A549 (cell line): Measurements from ENCODE around the gene HSPA8. TPM values are rescaled to one million over a fixed set of nuclear protein-coding genes. Genes with fewer than 3 reads are reported as not detected.

Source experiments
- ATAC-seq, 2 experiments: fragments of 200-7000 bp in 1 of 2; fragments of >200 bp in 1 of 2; cut with Nextera tagmentation in 1 of 2; cut with Tn5 transposase in 1 of 2; 3 replicates each; pipeline versions ENCODE4 v1.8.0 to v1.9.1; 2018 to 2020; ENCODE audit warnings: mild to moderate bottlenecking in 1 of 2, moderate library complexity in 1 of 2
- CTCF ChIA-PET: fragments of 300-600 bp; sonication (Branson Sonifier 250); formaldehyde crosslinking; extraction: SDS; loops from one replicate; lab custom pipeline; 2021; ENCODE audit warnings: antibody characterized with exemption, inconsistent platforms; lab: Yijun Ruan, JAX
- POLR2A ChIA-PET: fragments of 350-600 bp; formaldehyde crosslinking; extraction: SDS; loops from one replicate; lab custom pipeline; 2021; ENCODE audit warnings: antibody characterized with exemption, inconsistent platforms; lab: Yijun Ruan, JAX
- DNase-seq, 2 experiments: peaks; one replicate each; pipeline versions ENCODE4 v3.0.0 to v3.0.0-alpha.2; 2011 to 2016; ENCODE audit warnings: low read depth in 1 of 2, low spot score in 1 of 2
- FAIRE-seq: peaks from 2 replicates; lab custom pipeline; 2011; peaks lifted over from hg19 to GRCh38; lab: Jason Lieb, UNC
- H3K27ac ChIP-seq, 2 experiments: fragments of >200 bp; sonication (Bioruptor Twin); formaldehyde crosslinking; 3 replicates each; pipeline ENCODE4 v1.5.1; 2016 to 2017
- H3K4me1 ChIP-seq: fragments of >200 bp; sonication (Bioruptor Twin); formaldehyde crosslinking; 3 replicates; pipeline ENCODE4 v1.6.1; 2016
- H3K4me2 ChIP-seq: fragments of >200 bp; sonication (Bioruptor Twin); formaldehyde crosslinking; 3 replicates; pipeline ENCODE4 v1.6.1; 2016
- H3K4me3 ChIP-seq: fragments of >200 bp; sonication (Bioruptor Twin); formaldehyde crosslinking; 3 replicates; pipeline ENCODE4 v1.5.1; 2016
- H3K9me3 ChIP-seq: fragments of >200 bp; sonication (Bioruptor Twin); formaldehyde crosslinking; 3 replicates; pipeline ENCODE4 v1.6.1; 2016
- CBX2 ChIP-seq: fragments of 200-600 bp; sonication (generic); IDR thresholded peaks from 2 replicates; pipeline ENCODE4 v1.6.1; 2016; ENCODE audit warnings: low read depth, mild to moderate bottlenecking, borderline replicate concordance
- CEBPB ChIP-seq, 2 experiments: fragments of >200 bp in 1 of 2; sonication (Bioruptor Twin) in 1 of 2; formaldehyde crosslinking in 1 of 2; IDR thresholded peaks; 2 replicates each; pipeline ENCODE4 v1.6.1; 2012 to 2016
- CHD4 ChIP-seq: fragments of 200-600 bp; sonication (generic); IDR thresholded peaks from 2 replicates; pipeline ENCODE4 v1.6.1; 2016; ENCODE audit warnings: antibody characterized with exemption, mild to moderate bottlenecking, borderline replicate concordance
- EHMT2 ChIP-seq: fragments of 200-600 bp; sonication (generic); IDR thresholded peaks from 2 replicates; pipeline ENCODE4 v1.6.1; 2016; ENCODE audit warnings: antibody characterized with exemption, low read depth, mild to moderate bottlenecking, moderate library complexity
- EP300 ChIP-seq, 2 experiments: fragments of >200 bp; sonication (Bioruptor Twin); formaldehyde crosslinking; IDR thresholded peaks; 2 replicates in 1 of 2; 3 replicates in 1 of 2; pipeline ENCODE4 v1.6.1; 2016 to 2017
- ESRRA ChIP-seq: fragments of 150-350 bp; IDR thresholded peaks from 2 replicates; pipeline ENCODE4 v1.6.1; 2014; ENCODE audit warnings: mild to moderate bottlenecking, low read length, borderline replicate concordance
- FOSB ChIP-seq: fragments of 250-450 bp; sonication (Bioruptor Pico); IDR thresholded peaks from 2 replicates; pipeline ENCODE4 v1.5.0; 2020; ENCODE audit warnings: mild to moderate bottlenecking, moderate library complexity
- FOXS1 ChIP-seq: fragments of 250-450 bp; sonication (Bioruptor Pico); IDR thresholded peaks from 2 replicates; pipeline ENCODE4 v1.5.0; 2020; ENCODE audit warnings: mild to moderate bottlenecking, moderate library complexity
- HEYL ChIP-seq: fragments of 250-450 bp; sonication (Bioruptor Pico); IDR thresholded peaks from 2 replicates; pipeline ENCODE4 v1.8.0; 2021; ENCODE audit warnings: mild to moderate bottlenecking, moderate library complexity
- JUN ChIP-seq, 2 experiments: fragments of >200 bp; sonication (Bioruptor Twin); formaldehyde crosslinking; IDR thresholded peaks; 2 replicates in 1 of 2; 3 replicates in 1 of 2; pipeline ENCODE4 v1.6.1; 2016 to 2017
- JUNB ChIP-seq: fragments of >200 bp; sonication (Bioruptor Twin); formaldehyde crosslinking; IDR thresholded peaks from 2 replicates; pipeline ENCODE4 v1.6.1; 2016
- MYC ChIP-seq: IDR thresholded peaks from 2 replicates; pipeline ENCODE4 v1.6.1; 2012; ENCODE audit warnings: mild to moderate bottlenecking, inconsistent platforms, low read length, improper control_type of control experiment, borderline replicate concordance
- NFE2L2 ChIP-seq: fragments of 150-350 bp; conservative IDR thresholded peaks from 2 replicates; pipeline ENCODE4 v1.6.1; 2014; ENCODE audit warnings: low read length
- NR3C1 ChIP-seq: fragments of >200 bp; sonication (Bioruptor Twin); formaldehyde crosslinking; IDR thresholded peaks from 3 replicates; pipeline ENCODE4 v1.6.1; 2017
- RAD21 ChIP-seq, 2 experiments: fragments of >200 bp in 1 of 2; sonication (Bioruptor Twin) in 1 of 2; formaldehyde crosslinking in 1 of 2; IDR thresholded peaks in 1 of 2; conservative IDR thresholded peaks in 1 of 2; 2 replicates in 1 of 2; 3 replicates in 1 of 2; pipeline ENCODE4 v1.6.1; 2012 to 2018; ENCODE audit warnings: inconsistent platforms in 1 of 2
- RARB ChIP-seq: fragments of 250-450 bp; sonication (Bioruptor Pico); IDR thresholded peaks from 2 replicates; pipeline ENCODE4 v1.8.0; 2021; ENCODE audit warnings: mild to moderate bottlenecking, moderate library complexity
- RCOR1 ChIP-seq: fragments of 150-350 bp; IDR thresholded peaks from 2 replicates; pipeline ENCODE4 v1.6.1; 2014; ENCODE audit warnings: antibody characterized with exemption, low read length, low read depth
- SMC3 ChIP-seq: fragments of >200 bp; sonication (Bioruptor Twin); formaldehyde crosslinking; IDR thresholded peaks from 3 replicates; pipeline ENCODE4 v1.6.1; 2018; ENCODE audit warnings: inconsistent platforms
- SREBF2 ChIP-seq: fragments of 450-650 bp; IDR thresholded peaks from 2 replicates; pipeline ENCODE4 v1.6.1; 2014; ENCODE audit warnings: mild to moderate bottlenecking, moderate library complexity
- TP53 ChIP-seq: fragments of 250-450 bp; sonication (Bioruptor Pico); IDR thresholded peaks from 2 replicates; pipeline ENCODE4 v1.5.0; 2021; ENCODE audit warnings: mild to moderate bottlenecking, moderate library complexity
- ZFP36 ChIP-seq: fragments of 450-650 bp; IDR thresholded peaks from 2 replicates; pipeline ENCODE4 v1.6.1; 2014; ENCODE audit warnings: borderline replicate concordance; ENCODE audit not compliant: partially characterized antibody
- ZNF302 ChIP-seq: fragments of 250-450 bp; sonication (Bioruptor Pico); IDR thresholded peaks from 2 replicates; pipeline ENCODE4 v1.9.0; 2021; ENCODE audit warnings: inconsistent platforms, mild to moderate bottlenecking, moderate library complexity
- WGBS: methylation state at CpG from one replicate; pipeline ENCODE4 v1.1.6; 2017; ENCODE audit errors: missing lambda C conversion rate; 5-methylcytosine and 5-hydroxymethylcytosine counted together
- polyA plus RNA-seq, 4 experiments: library from polyadenylated mRNA; depleted of rRNA in 3 of 4; stranded (reverse); fragments of >200 nt; fragmentation: RNase III in 1 of 4; extraction: RNeasy Plus Mini Kit Qiagen cat#74134 plus additional on column Dnase treatment in 1 of 4; gene quantifications; 2 replicates in 3 of 4; 3 replicates in 1 of 4; pipeline ENCODE4 v1.2.3, GENCODE V29; 2011 to 2017
- TF ChIP-seq, protein P1 (sequence below): fragments of 450-650 bp; IDR thresholded peaks from 2 replicates; pipeline ENCODE4 v1.6.1; 2014; ENCODE audit warnings: antibody characterized with exemption
- TF ChIP-seq, protein P2 (sequence below): fragments of 150-350 bp; IDR thresholded peaks from 2 replicates; pipeline ENCODE4 v1.6.1; 2014; ENCODE audit warnings: low read depth, mild to moderate bottlenecking, low read length
- TF ChIP-seq, protein P3 (sequence below): fragments of 250-450 bp; sonication (Bioruptor Pico); IDR thresholded peaks from 2 replicates; pipeline ENCODE4 v1.5.0; 2020; ENCODE audit warnings: low read depth, mild to moderate bottlenecking, moderate library complexity

The HSPA8 gene
- polyA plus RNA-seq, 2 of the 4 experiments (the other 2 are of a cell fraction), result 1,869 to 2,091 TPM

DNA sequence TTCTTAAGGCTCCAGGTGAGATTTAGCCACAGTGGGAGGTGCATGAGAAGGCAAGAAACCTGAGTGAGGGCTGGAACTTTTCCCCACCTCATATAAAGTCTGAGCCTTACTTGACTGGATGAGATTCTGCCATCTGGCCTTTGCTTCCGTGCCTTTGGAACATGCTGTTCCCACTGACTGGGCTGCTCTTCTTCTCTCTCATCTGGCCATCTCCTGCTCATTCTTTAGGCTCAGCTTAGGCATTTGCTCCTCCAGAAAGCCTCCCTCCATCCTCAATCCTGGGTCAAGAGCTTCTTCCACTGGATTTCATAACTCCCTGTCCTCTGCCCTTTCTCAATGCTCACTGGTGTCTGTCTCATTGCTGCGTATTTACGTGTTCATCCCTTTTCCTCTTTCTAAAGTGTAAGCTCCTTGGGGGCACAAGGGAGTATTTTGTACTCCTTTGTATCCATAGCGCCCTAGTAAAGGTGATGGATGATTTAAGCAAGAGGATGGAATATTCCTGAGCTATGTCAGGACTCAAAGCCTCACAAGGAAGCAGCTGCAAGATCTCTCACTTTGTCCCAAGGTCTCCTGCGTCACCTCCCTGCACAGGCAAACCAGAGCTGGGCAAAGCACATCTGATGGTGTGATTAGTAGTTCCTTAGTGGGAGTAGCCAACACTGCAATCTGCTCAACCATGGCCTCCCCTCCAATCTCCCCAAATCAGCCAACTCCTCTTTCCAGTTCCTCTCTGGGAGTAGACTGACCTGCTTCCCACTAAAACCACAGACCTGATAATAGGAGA is 15.3 kb downstream of the HSPA8 start:
- WGBS, result 92% methylated on average over 5 of the region's 5 CpGs
- Histone ChIP-seq H3K27ac (no peak overlapping the region), H3K4me1 (no peaks in the 10 kb centered on the region), H3K4me2 (no peak overlapping the region), H3K4me3 (no peak overlapping the region), H3K9me3 (no peaks in the 10 kb centered on the region)
- DNase-seq (no peak), ATAC-seq (peak in 1 of 2 experiments; percentile 10; a peak in 1 of 6 replicates), FAIRE-seq (no peak)
- no peak for TF ChIP-seq ZFP36
- TF ChIP-seq, protein P1, sequence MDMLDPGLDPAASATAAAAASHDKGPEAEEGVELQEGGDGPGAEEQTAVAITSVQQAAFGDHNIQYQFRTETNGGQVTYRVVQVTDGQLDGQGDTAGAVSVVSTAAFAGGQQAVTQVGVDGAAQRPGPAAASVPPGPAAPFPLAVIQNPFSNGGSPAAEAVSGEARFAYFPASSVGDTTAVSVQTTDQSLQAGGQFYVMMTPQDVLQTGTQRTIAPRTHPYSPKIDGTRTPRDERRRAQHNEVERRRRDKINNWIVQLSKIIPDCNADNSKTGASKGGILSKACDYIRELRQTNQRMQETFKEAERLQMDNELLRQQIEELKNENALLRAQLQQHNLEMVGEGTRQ, result no peak
- TF ChIP-seq HEYL, result no peak
- no peak for TF ChIP-seq MYC
- no peak for TF ChIP-seq FOXS1 (CRISPR knock-in tag)
- CTCF ChIA-PET, result interaction anchor here (0.6 to 5.8 kb wide), 8 partner anchors 7 to 1743 kb away, joined by 3 to 27 read pairs (median 6); no protein-coding TSS in a partner anchor
- POLR2A ChIA-PET, result interaction anchor here (0.6 to 1.2 kb wide), 2 partner anchors 10 to 16 kb away, joined by 3 to 4 read pairs; partner anchors contain the start of gene HSPA8

- no peaks in the 10 kb centered on the region for H3K4me1 ChIP-seq
- ATAC-seq (no peak), DNase-seq (no peak), FAIRE-seq (no peak)
- no peak overlapping the region for H3K4me3 ChIP-seq
- no peak overlapping the region for H3K27ac ChIP-seq
- TF ChIP-seq ZNF302 (no peak), ESRRA (no peak), TP53 (CRISPR knock-in tag) (no peak), SMC3 (no peak), ZFP36 (no peak), CEBPB (IDR thresholded peaks at IDR 0.05) (no peak), RAD21 (conservative IDR thresholded peaks at IDR 0.05 in 1 of 2, IDR thresholded peaks at IDR 0.05 in 1 of 2) (no peak), NFE2L2 (no peak), NR3C1 (no peak), SREBF2 (no peak), FOSB (CRISPR knock-in tag) (no peak), HEYL (no peak)
- TF ChIP-seq, protein P2, sequence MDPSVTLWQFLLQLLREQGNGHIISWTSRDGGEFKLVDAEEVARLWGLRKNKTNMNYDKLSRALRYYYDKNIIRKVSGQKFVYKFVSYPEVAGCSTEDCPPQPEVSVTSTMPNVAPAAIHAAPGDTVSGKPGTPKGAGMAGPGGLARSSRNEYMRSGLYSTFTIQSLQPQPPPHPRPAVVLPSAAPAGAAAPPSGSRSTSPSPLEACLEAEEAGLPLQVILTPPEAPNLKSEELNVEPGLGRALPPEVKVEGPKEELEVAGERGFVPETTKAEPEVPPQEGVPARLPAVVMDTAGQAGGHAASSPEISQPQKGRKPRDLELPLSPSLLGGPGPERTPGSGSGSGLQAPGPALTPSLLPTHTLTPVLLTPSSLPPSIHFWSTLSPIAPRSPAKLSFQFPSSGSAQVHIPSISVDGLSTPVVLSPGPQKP, result no peak
- CTCF ChIA-PET, result interaction anchor here (1.1 to 5.8 kb wide), 2 partner anchors 9 to 182 kb away, joined by 4 to 27 read pairs; no protein-coding TSS in a partner anchor
- POLR2A ChIA-PET, result no interaction called here
- no peak overlapping the region for H3K4me2 ChIP-seq
- 92% methylated on average over 1 of the region's 1 CpG for WGBS
- H3K9me3 ChIP-seq, result no peaks in the 10 kb centered on the region
Observed at GRCh38 chr11:123045101-123045500, 16.8 kb downstream of the HSPA8 start.

DNA sequence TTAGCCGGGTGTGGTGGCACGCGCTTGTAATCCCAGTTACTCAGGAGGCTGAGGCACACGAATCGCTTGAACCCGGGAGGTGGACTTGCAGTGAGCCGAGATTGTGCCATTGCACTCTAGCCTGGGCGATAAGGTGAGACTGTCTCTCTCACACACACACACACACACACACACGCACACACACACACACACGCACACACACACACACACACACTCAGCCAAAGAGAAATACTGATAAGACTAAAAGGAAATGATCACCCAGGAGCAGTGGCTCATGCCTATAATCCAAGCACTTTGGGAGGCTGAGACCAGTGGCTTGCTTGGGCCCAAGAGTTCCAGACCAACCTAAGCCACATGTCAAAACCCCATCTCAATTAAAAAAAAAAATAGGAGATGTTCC is 20.8 kb downstream of the HSPA8 start:
- no peak for ATAC-seq
- 95% methylated on average over 10 of the region's 10 CpGs for WGBS
- no peak for DNase-seq
- no peak for FAIRE-seq
- no peak overlapping the region for H3K4me3 ChIP-seq
- ChIA-PET POLR2A (no interaction called here), CTCF (no interaction called here)
- no peak overlapping the region for H3K27ac ChIP-seq
- H3K4me1 ChIP-seq, result no peaks in the 10 kb centered on the region
- H3K9me3 ChIP-seq, result no peaks in the 10 kb centered on the region
- no peak for TF ChIP-seq CBX2
- no peak for TF ChIP-seq RCOR1
- TF ChIP-seq SREBF2, result no peak
- no peak for TF ChIP-seq JUNB
- TF ChIP-seq, protein P3, sequence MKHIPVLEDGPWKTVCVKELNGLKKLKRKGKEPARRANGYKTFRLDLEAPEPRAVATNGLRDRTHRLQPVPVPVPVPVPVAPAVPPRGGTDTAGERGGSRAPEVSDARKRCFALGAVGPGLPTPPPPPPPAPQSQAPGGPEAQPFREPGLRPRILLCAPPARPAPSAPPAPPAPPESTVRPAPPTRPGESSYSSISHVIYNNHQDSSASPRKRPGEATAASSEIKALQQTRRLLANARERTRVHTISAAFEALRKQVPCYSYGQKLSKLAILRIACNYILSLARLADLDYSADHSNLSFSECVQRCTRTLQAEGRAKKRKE (CRISPR knock-in tag), result no peak
- TF ChIP-seq EP300 (IDR thresholded peaks at IDR 0.05), result no peak
- TF ChIP-seq JUN (IDR thresholded peaks at IDR 0.05), result no peak
- no peak for TF ChIP-seq RARB (CRISPR knock-in tag)
- TF ChIP-seq EHMT2, result no peak
- TF ChIP-seq CHD4, result no peak
- no peak for TF ChIP-seq ZNF302
- no peak overlapping the region for H3K4me2 ChIP-seq
